GM12873 (cell line): Measurements from ENCODE around the gene PPP1CC.

ENCODE experiments used
- TF ChIP-seq, protein P1 (sequence below): IDR thresholded peaks from 2 replicates; pipeline ENCODE4 v1.5.1; 2012; ENCODE audit warnings: low read depth, mild to moderate bottlenecking, moderate library complexity, low read length, control low read depth; ENCODE audit not compliant: insufficient read depth; ENCODE audit errors: missing control alignments

PPP1CC gene

GRCh38 chr12:110780448-110780847 lies 37.8 kb upstream of the PPP1CC start:
- TF ChIP-seq, protein P1, sequence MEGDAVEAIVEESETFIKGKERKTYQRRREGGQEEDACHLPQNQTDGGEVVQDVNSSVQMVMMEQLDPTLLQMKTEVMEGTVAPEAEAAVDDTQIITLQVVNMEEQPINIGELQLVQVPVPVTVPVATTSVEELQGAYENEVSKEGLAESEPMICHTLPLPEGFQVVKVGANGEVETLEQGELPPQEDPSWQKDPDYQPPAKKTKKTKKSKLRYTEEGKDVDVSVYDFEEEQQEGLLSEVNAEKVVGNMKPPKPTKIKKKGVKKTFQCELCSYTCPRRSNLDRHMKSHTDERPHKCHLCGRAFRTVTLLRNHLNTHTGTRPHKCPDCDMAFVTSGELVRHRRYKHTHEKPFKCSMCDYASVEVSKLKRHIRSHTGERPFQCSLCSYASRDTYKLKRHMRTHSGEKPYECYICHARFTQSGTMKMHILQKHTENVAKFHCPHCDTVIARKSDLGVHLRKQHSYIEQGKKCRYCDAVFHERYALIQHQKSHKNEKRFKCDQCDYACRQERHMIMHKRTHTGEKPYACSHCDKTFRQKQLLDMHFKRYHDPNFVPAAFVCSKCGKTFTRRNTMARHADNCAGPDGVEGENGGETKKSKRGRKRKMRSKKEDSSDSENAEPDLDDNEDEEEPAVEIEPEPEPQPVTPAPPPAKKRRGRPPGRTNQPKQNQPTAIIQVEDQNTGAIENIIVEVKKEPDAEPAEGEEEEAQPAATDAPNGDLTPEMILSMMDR: no peak

- TF ChIP-seq, protein P1: no peak
These were observed 36.3 kb upstream of the PPP1CC start for GRCh38 chr12:110778833-110779577.

DNA sequence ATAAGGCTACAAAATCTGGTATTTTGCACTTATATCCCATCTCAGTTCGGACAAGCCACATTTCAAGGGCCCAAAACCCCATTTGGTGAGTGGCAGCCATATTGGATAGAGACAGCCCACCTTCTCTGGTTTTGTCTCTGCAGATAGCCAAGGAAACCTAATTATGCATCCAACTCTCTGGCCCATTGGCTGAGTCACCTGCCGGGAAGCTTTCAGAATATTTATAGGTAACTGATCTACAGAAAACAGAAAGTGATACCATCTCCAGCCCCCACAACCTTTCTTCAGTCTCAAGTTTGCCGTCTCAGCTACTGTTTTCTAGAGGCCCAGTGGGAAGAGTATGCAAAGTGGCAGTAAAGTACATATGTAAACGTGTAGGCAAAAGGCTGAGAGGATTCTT lies 33.7 kb upstream of the PPP1CC start:
- TF ChIP-seq, protein P1: no peak

GRCh38 chr12:110775997-110776396 lies 33.3 kb upstream of the PPP1CC start:
- TF ChIP-seq, protein P1: no peak

GRCh38 chr12:110774824-110775223 lies 32.1 kb upstream of the PPP1CC start:
- TF ChIP-seq, protein P1: no peak

- TF ChIP-seq, protein P1: no peak
These were observed 26.3 kb upstream of the PPP1CC start for GRCh38 chr12:110768960-110769359.

DNA sequence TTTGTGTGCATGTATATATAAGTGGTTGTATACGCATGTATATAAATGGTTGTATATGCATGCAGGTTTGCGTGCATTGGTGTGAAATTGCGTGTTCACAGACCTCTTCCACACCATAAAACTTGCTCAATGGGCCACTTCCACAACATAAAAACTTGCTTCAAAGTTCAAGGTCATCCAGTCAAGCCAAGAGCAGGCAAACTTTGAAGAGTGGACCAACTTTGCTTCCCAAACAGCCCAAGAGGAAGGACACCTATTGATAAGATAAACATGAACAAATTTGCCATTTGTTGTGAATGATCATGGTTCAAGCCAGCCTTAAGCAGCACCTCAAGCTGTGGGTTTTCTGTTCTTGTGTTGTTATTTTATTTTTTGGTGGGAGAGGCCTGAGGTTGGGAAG lies 25.2 kb upstream of the PPP1CC start:
- TF ChIP-seq, protein P1: no peak
